ENCODE results near the gene CHTOP. TPM values are rescaled to one million over a fixed set of nuclear protein-coding genes. Genes with fewer than 3 reads are reported as not detected.

Gene CHTOP
- total and polyA plus RNA-seq, 2 of the 8 experiments (the other 6 are each of a cell fraction or from before 2014, with no cell fraction given) = 84.6 to 104 TPM

GRCh38 chr1:153609585-153609907 lies 24.3 kb upstream of the CHTOP start (continued):
- TF ChIP-seq CHD7 (IDR thresholded peaks at IDR 0.05; ENCODE audit: insufficient replicate concordance, low read length) (no peak), GTF2F1 (IDR thresholded peaks at IDR 0.05; ENCODE audit: borderline replicate concordance, low read depth, low read length) (no peak), RNF2 (IDR thresholded peaks at IDR 0.05; ENCODE audit: borderline replicate concordance, low read depth, low read length, missing control alignments, poor library complexity, severe bottlenecking) (no peak), SUZ12 (IDR thresholded peaks at IDR 0.05; ENCODE audit: low read length) (no peak)
